Measurements from ENCODE around the gene C17orf67.

DNA sequence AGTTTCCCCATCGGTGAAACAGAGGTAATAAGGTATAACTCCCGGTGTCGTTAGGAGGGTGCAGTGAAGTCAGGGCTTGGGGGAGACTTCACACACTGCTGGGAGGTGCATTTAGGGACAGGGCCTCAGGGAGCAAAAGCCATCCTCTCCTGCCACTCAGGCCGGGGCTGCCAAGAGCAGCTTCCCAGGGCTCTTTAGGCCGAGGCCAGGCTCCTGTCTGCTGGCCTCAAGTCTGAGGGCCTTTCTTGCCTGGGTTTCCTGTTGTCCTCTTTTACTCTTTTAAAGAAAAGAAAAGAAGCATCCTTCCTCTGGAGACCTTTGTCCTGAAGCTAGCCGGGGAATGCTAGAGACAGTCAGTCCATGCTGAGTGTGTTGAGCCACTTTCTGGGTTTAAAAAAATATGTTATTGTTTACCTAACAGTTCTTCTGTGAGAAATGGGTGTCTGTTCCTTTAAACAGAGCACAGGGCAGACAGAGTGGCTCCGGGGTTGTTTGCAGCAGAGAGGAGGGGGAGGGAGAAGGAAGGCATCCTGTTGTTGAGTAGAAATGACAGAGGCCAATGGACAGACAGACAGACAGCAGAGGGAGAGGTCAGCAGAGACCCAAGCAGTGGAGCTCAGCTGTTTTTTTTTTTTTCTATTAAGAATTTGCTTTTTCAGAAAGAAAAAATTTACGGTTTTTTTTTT lies 79.1 kb downstream of the C17orf67 start:
- TF ChIP-seq, protein P1, sequence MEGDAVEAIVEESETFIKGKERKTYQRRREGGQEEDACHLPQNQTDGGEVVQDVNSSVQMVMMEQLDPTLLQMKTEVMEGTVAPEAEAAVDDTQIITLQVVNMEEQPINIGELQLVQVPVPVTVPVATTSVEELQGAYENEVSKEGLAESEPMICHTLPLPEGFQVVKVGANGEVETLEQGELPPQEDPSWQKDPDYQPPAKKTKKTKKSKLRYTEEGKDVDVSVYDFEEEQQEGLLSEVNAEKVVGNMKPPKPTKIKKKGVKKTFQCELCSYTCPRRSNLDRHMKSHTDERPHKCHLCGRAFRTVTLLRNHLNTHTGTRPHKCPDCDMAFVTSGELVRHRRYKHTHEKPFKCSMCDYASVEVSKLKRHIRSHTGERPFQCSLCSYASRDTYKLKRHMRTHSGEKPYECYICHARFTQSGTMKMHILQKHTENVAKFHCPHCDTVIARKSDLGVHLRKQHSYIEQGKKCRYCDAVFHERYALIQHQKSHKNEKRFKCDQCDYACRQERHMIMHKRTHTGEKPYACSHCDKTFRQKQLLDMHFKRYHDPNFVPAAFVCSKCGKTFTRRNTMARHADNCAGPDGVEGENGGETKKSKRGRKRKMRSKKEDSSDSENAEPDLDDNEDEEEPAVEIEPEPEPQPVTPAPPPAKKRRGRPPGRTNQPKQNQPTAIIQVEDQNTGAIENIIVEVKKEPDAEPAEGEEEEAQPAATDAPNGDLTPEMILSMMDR (IDR thresholded peaks at IDR 0.05 in 8 of 11, conservative IDR thresholded peaks at IDR 0.05 in 3 of 11) = no peak
- TF ChIP-seq POLR2A (IDR thresholded peaks at IDR 0.05) = no peak

Measured in spleen (tissue), 7 donors.